GM19351 (cell line): Measurements from ENCODE around the gene ZSCAN2.
"Not testable (repeated sequence)": the region's sequence is repeated elsewhere in the genome, so short reads cannot be mapped to it uniquely, and the experiment has no call there.

Experiments used
- ATAC-seq: cut with Tn5 transposase; IDR thresholded peaks from one replicate; pipeline ENCODE4 v1.9.1; 2021; ENCODE audit warnings: mild to moderate bottlenecking, moderate library complexity; ENCODE audit not compliant: unreplicated experiment

ZSCAN2 gene

DNA sequence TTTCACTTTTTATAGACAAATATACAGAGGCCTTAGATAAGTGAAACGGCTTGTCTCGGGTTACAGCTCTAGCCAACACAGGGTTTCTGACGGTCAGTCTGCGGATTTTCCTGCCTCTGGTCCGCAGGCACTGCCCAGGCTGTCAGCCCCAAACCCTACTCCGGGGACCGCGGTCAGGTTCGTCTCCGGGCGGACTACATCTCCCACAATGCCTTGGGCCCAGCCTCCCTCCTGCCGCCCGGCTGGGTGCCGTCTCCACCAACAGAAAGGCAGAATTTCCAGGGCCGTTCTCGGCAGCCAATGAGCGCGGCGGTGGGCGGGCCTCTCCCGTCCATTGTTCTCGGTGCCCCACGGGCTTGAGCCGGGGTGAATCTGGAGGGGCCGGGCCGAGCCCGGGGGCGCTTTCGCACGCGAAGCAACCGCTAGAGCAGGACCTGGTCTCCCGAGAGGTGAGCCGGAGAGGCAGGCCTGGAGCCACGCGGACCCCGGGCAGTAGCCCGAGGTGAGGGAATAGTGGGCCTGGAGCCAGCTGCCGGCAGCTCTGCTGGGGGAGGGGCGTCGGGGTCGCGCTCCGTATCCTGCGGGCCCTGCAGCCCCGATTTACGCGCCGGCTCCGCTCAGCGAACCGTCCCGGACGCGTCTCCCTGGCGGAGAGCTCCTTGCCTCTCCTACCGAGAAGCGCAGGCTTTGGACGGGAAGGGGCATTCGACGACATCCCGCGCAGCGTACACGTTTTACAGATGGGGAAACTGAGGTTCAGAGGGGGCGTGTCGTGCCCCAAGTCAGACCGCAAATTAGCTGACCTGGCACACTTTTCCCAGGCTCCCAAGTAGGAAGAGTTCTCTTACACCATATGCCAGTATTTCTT, at the start of gene ZSCAN2:
ZSCAN2 (plus strand) TSS at position 323 of the 868 bp plus-strand sequence. CDS start 2,919 bp downstream, outside the sequence.
- peak; percentile 85 for ATAC-seq

- ATAC-seq, result not testable (repeated sequence)
These were observed 49.2 kb upstream of the ZSCAN2 start for GRCh38 chr15:84551624-84552023.

DNA sequence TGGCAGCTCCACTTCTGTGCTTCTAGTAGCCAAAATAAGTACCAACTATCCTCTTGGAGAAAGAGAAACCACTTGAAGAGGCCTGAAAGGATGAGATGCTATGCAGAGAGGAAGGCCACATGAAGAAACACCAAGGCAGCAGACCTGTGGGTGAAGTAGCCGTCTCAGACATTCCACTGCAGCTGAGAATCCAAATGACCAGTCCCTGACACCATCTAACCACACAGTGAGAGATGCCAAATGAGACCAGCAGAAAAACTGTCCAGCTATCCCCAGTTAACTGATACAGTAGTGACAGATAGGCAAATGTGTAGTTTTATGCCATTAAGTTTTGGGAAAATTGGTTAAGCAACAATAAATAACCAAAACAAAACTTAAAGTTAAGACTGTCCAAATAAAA, 47.9 kb upstream of the ZSCAN2 start:
- ATAC-seq, result no peak

GRCh38 chr15:84556690-84557089, 44.1 kb upstream of the ZSCAN2 start:
- not testable (repeated sequence) for ATAC-seq

DNA sequence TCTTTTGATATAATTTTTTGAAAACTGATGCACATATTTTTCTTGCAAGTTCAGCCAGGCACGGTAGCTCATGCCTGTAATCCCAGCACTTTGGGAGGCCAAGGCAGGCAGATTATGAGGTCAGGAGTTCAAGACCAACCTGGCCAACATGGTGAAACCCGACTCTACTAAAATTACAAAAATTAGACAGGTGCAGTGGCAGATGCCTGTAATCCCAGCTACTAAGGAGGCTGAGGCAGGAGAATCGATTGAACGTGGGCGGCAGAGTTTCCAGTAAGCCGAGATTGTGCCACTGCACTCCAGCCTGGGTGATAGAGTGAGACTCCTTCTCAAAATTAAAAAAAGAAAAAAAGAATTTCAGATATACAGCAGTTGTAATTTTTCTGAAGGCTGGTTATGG, 32.8 kb upstream of the ZSCAN2 start:
- ATAC-seq, result not testable (repeated sequence)

- peak; percentile 55 for ATAC-seq
These were observed 30.6 kb upstream of the ZSCAN2 start for GRCh38 chr15:84570164-84570735.

GRCh38 chr15:84572231-84572630, 28.6 kb upstream of the ZSCAN2 start:
- no peak for ATAC-seq

DNA sequence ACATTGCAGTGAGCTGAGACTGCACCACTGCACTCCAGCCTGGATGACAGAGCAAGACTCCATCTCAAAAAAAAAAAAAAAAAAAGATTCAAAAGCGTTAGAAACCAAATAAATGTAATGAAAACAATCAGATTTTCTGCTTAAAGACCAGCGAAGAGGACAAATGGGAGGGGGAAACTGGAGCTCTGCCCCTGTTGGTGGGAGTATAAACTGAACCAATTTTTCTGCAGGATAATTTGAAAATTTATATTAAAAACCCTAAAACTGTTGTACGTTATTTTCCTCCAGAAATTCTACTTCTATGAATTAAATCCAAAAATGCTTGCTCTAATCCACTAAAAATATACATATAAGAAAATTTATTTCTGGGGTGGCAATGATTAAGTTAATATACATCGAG, 25.3 kb upstream of the ZSCAN2 start:
- no peak for ATAC-seq

GRCh38 chr15:84577891-84578290, 22.9 kb upstream of the ZSCAN2 start:
- ATAC-seq, result not testable (repeated sequence)

- not testable (repeated sequence) for ATAC-seq
These were observed 21.5 kb upstream of the ZSCAN2 start for GRCh38 chr15:84579261-84579721.

- ATAC-seq, result not testable (repeated sequence)
These were observed 19.0 kb upstream of the ZSCAN2 start for GRCh38 chr15:84581676-84582428.

DNA sequence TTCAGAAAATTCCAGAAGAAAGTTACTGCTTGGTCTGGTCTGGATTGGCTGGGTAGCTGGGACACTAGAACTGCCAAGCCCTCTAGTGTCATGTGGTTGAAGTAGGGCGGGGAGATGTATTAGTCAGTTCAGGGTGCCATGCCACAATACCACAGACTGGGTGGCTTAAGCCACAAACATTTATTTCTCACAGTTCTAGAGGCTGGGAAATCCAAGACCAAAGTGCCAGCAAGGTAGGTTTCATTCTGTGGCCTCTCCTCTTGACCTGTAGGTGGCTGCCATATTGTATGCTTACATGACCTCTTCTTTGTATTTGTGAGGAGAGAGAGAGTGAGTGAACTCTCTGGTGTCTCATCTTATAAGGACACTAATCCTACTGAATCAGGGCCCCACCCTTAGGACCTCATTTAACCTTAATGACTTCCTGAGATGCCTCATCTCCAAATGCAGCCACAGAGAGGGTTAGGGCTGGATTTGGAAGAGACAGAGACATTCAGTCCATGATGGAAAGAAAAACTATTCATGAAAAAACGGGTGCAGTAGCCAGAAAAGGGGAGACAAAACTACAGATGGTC, 18.1 kb upstream of the ZSCAN2 start:
- no peak for ATAC-seq

- ATAC-seq, result not testable (repeated sequence)
These were observed 16.9 kb upstream of the ZSCAN2 start for GRCh38 chr15:84583921-84584320.

GRCh38 chr15:84586696-84587095, 14.1 kb upstream of the ZSCAN2 start:
- no peak for ATAC-seq

- peak; percentile 96 for ATAC-seq
These were observed 12.5 kb upstream of the ZSCAN2 start for GRCh38 chr15:84588053-84588874.

- ATAC-seq, result no peak
These were observed 10.4 kb upstream of the ZSCAN2 start for GRCh38 chr15:84590406-84590805.

DNA sequence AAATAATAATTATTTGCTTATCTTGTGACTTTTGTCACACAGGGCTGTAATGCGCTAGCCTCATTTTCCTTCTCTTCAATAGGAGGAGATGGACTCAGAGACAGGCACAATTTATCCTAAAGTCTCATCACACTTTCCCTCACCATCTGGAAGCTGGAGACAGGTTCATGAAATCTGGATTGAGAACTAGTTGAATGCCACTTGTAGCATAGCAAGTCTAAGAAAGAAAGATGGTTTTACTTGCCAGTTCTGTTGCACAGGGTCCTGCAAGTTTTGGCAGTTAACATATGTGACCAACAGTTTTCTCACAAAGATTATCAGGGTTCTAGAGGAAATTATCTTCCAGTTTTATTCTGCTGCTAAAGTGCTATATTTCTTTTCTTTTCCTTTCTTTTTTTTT, 9.0 kb upstream of the ZSCAN2 start:
- no peak for ATAC-seq

DNA sequence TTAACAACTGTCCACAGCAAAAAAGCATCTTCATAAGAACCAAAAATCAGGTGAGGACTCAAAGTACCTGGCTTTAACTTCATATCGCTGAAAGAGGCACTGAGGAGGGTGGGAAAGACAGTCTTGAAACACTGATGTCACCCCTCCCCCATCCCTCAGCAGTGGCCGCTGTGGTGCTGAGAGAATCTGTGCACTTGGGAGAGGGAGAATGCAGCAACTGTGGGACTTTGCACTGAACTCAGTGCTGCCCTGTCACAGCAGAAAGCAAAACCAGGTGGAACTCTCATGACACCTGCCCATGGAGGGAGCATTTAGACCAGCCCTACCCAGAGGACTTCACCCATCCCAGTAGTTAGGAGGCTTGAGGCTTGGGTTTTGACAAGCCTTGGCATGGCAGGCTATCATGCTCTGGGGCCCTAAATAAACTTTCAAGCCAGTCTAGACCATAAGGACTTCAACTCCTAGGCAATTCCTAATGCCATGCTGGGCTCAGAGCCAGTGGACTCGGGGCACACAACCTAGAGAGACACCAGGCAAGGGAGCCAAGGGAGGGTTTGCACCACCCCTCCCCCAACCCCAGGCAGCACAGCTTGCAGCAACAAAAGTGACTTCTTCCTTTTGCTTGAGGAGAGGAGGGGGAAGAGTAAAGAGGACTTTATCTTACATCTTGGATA, 6.1 kb upstream of the ZSCAN2 start:
- no peak for ATAC-seq

DNA sequence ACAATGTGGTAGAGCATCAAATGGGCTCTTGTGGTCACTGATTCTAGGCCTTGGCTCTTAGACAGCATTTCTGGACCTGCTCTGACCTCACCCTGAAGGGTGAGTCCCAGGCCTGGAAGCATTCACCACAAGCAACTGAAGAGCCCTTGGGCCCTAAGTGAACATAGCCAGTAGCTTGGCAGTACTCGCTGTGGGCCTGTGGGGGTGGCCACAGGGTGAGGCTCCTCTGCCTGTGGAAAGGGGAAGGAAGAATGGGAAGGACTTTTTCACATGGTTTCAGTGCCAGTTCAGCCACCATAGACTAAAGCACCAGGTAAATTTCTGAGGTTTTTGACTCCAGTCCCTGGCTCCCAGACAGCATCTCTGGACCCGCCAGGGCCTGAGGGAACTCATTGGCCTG, 5.1 kb upstream of the ZSCAN2 start:
- ATAC-seq, result no peak

- ATAC-seq, result no peak
These were observed 3.5 kb upstream of the ZSCAN2 start for GRCh38 chr15:84597296-84597695.
